HG03045 (cell line): ENCODE data around the gene NPAS3.

Experiments
- ATAC-seq: cut with Tn5 transposase; IDR thresholded peaks from one replicate; pipeline ENCODE4 v1.9.1; 2021; ENCODE audit warnings: mild to moderate bottlenecking, moderate library complexity; ENCODE audit not compliant: unreplicated experiment

NPAS3 gene

GRCh38 chr14:33240466-33240865 is 301.8 kb downstream of the NPAS3 start:
- ATAC-seq = no peak

GRCh38 chr14:33241331-33241730 is 302.7 kb downstream of the NPAS3 start:
- no peak for ATAC-seq

- no peak for ATAC-seq
Observed at GRCh38 chr14:33249233-33249820, 310.6 kb downstream of the NPAS3 start.

DNA sequence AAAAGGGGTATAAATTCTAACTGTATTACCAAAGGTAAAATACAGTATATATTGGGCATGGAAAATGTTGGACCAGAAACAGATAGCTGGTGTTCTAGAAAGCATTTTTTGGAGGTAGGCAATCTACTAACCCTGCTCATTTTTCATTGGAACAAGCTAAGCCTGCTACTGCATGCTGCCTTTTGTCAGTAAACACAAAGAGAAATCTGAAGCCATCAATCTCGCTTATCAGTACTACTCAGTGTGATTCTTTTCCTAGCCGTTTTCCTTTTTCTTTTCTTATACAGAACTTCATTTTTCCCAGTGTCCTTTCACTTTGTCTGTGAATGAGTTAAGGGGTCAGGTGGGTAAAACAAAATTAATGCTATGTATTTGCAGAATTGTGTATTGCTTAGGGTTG is 312.3 kb downstream of the NPAS3 start:
- ATAC-seq = no peak

DNA sequence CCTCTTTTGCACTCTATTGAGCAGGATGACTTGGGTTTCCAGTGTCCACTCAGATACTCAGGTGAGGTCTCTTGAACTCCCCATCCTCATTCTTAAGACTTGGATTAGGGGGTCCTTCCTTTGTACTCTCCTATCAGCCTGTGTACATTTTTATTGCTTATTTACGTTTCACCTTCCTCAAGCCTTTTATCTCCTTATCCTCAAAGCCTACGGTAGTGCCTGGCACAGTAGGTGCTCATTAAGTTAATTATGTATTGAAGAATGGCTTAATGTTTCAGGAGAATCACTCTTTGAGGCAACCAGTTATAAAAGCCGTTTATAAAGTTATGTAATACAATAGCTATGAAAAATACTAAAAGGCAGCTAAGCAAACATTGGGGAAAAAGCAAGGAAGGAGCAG is 315.7 kb downstream of the NPAS3 start:
- no peak for ATAC-seq

GRCh38 chr14:33254861-33255395 is 316.2 kb downstream of the NPAS3 start:
- ATAC-seq = no peak

- no peak for ATAC-seq
Observed at GRCh38 chr14:33257796-33258195, 319.1 kb downstream of the NPAS3 start.

GRCh38 chr14:33259764-33260163 is 321.1 kb downstream of the NPAS3 start:
- ATAC-seq = no peak

DNA sequence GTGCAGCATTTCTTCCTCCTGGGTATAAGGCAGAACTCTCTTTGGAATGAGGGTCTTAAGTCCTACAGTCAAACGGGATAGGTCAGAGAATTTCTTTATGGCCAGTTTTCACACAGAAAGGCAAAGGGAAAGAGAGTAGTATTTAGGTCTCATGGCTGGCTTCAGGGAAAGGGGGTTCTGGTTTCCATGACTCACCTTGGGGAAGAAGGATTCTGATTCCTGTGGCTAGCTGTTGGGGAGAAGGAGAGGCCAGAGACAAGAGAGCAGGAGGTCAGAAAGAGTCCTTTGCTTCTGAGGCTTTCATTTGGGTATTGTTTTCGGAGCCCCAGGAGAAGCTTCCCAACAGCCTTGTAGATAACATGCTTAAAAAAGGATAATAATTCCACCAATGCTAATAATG is 332.5 kb downstream of the NPAS3 start:
- ATAC-seq = no peak

DNA sequence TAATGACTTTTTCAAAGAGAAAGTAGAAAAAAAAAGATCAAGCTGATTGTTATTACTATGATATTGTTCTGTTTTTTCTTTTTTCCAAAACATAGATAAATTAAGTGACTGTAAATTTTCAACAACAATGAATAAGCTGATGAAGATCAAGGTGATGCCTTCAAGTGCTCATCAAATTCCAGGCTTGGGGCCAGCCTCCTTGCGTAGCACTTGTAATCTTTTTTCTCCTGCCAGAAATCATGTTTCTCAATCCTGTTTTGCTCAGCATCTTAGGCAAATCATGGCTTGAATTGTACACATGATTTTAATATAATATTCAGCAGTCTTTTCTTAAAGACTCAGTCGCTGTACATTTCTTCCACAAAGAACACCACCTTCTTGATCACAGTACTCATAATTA is 333.2 kb downstream of the NPAS3 start:
- no peak for ATAC-seq

DNA sequence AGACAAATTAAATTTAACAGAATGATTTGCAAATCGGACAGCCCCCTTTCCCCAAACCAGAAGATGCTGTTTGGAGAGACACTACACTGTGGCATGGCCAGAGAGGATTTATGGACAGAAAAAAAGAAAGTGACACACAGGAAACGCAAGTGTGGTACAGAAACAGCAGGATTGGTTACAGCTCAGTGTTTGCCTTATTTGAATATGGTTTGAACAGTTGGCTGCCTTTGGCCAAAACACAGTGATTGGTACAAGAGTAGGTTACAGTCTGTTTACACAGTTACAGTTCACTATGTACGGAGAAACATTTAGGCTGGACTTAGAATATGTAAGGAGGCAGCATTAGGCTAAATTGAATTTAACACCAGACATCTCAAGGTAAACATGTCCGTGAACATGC is 335.3 kb downstream of the NPAS3 start:
- ATAC-seq = no peak

DNA sequence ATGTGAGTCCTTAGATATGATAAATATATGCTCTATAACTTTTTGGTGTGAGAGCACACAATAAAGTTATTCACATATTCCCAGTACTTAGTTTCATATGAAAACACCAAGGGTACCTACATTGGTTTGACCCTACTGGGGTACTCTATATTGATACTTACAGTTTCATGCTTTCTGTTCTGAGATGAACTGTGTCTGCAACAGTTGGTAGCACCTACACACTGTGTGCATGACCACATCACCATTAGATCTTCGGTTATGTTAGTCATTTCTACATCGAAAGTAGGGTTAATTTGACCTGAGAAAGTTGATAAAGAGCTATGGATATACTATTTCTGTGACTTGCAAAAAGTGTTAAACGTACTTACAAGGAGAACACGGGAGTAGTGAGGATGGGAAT is 337.2 kb downstream of the NPAS3 start:
- ATAC-seq = no peak

GRCh38 chr14:33279865-33280264 is 341.2 kb downstream of the NPAS3 start:
- ATAC-seq = no peak

DNA sequence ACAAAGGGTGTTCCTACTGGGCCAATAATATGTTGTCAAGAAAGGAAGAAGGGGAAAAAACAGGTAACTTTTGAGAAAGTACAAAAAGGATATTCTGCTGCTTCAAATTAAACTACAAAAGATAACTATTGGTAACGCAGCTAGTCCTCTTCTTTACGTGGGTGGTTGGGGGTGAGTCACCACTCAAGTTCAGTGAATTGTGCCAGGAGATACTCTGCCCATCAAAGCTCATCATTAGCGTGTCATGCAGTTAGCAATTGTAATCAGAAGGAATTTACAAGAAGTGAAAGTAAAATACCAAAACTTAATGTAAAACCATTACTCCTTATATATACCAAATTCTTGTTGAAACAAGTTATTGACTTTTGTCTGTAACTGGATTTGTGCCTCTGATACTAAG is 342.0 kb downstream of the NPAS3 start:
- no peak for ATAC-seq

- ATAC-seq = no peak
Observed at GRCh38 chr14:33282331-33283230, 343.9 kb downstream of the NPAS3 start.

GRCh38 chr14:33285902-33286700 is 347.4 kb downstream of the NPAS3 start:
- ATAC-seq = no peak

- ATAC-seq = no peak
Observed at GRCh38 chr14:33287189-33287588, 348.5 kb downstream of the NPAS3 start.

- ATAC-seq = no peak
Observed at GRCh38 chr14:33290641-33291040, 352.0 kb downstream of the NPAS3 start.

GRCh38 chr14:33291529-33292104 is 352.9 kb downstream of the NPAS3 start:
- ATAC-seq = no peak

- no peak for ATAC-seq
Observed at GRCh38 chr14:33294419-33294818, 355.7 kb downstream of the NPAS3 start.

GRCh38 chr14:33297565-33297964 is 358.9 kb downstream of the NPAS3 start:
- no peak for ATAC-seq
